ENCODE measurements around the gene ACE.

Gene ACE

DNA sequence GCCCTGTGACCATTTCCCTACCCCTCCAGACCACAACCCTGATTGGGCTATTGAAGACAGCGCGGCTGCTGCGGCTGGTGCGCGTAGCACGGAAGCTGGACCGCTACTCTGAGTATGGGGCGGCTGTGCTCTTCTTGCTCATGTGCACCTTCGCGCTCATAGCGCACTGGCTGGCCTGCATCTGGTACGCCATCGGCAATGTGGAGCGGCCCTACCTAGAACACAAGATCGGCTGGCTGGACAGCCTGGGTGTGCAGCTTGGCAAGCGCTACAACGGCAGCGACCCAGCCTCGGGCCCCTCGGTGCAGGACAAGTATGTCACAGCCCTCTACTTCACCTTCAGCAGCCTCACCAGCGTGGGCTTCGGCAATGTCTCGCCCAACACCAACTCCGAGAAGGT is 58.8 kb downstream of the ACE start:
- Histone ChIP-seq H2BK5ac (ENCODE audit: low read depth, low read length, poor library complexity) (no peak overlapping the region), H3K79me2 (ENCODE audit: control insufficient read depth, insufficient read depth, low read length, poor library complexity) (no peaks in the 10 kb centered on the region), H3K23ac (ENCODE audit: low read length) (no peak overlapping the region), H3K79me1 (ENCODE audit: low read length) (no peaks in the 10 kb centered on the region), H3K4ac (ENCODE audit: low read depth, low read length) (no peak overlapping the region), H4K91ac (ENCODE audit: low read depth, low read length) (no peak overlapping the region), H3K4me3 (ENCODE audit: low read depth, low read length) (no peak overlapping the region), H3K27ac (ENCODE audit: low read depth, low read length) (no peak overlapping the region), H3K4me2 (ENCODE audit: low read length) (no peak overlapping the region), H3K27me3 (ENCODE audit: insufficient read depth, low read length) (no peaks in the 10 kb centered on the region), H2AFZ (ENCODE audit: insufficient read depth, low read length, poor library complexity) (no peak overlapping the region), H2BK12ac (ENCODE audit: low read length) (no peak overlapping the region), H3K18ac (ENCODE audit: low read length) (no peak overlapping the region), H2BK120ac (ENCODE audit: insufficient read depth, low read length, poor library complexity) (no peak overlapping the region), H3K14ac (ENCODE audit: low read length) (no peak overlapping the region), H2AK5ac (ENCODE audit: low read length) (no peak overlapping the region), H3K36me3 (ENCODE audit: control insufficient read depth in 1 of 2, insufficient read depth in 2 of 2, low read length in 2 of 2) (no peaks in the 10 kb centered on the region), H3K9ac (ENCODE audit: low read length) (no peak overlapping the region), H4K8ac (ENCODE audit: low read depth, low read length) (no peak overlapping the region), H3K4me1 (ENCODE audit: control insufficient read depth in 1 of 2, insufficient read depth in 2 of 2, low read length in 2 of 2) (no peaks in the 10 kb centered on the region), H4K12ac (ENCODE audit: low read depth, low read length) (no peak overlapping the region), H3K9me3 (ENCODE audit: insufficient read depth, low read depth, low read length) (peaks cover 2% of the 10 kb centered on the region)
- DNase-seq: no peak
- WGBS (ENCODE audit: extremely low coverage, insufficient coverage, insufficient read length): no CpG with 5 or more reads among the region's 24 CpGs

DNA sequence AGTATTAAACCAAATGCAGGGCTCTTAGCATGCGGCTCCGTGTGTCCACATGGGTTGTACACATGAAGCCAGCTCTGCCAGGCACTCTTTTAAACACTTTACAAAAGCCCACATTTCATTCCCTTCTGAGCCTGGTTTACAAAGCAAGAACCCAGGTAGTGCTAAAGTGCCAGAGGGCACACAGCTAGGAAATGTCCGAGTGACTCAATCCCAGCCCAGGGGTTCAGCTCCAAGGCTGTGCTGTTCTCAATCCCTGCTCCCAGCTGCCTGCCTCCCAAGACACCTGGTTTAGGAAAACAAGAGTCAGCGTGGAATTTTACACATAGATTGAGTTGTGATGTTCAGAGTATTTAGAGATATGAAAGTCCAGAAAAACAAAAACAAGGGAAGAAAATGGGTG is 60.1 kb downstream of the ACE start:
- DNase-seq: peak in 1 of 2 donors; percentile 11
- no peak overlapping the region for H2BK12ac ChIP-seq (ENCODE audit: low read length)
- no peak overlapping the region for H3K4ac ChIP-seq (ENCODE audit: low read depth, low read length)
- H4K91ac ChIP-seq (ENCODE audit: low read depth, low read length): no peak overlapping the region
- H3K14ac ChIP-seq (ENCODE audit: low read length): no peak overlapping the region
- no peaks in the 10 kb centered on the region for H3K79me2 ChIP-seq (ENCODE audit: control insufficient read depth, insufficient read depth, low read length, poor library complexity)
- H3K18ac ChIP-seq (ENCODE audit: low read length): no peak overlapping the region
- no peak overlapping the region for H3K4me2 ChIP-seq (ENCODE audit: low read length)
- H3K9me3 ChIP-seq (ENCODE audit: insufficient read depth, low read depth, low read length): peaks cover 2% of the 10 kb centered on the region
- H3K23ac ChIP-seq (ENCODE audit: low read length): no peak overlapping the region
- H3K4me1 ChIP-seq (ENCODE audit: control insufficient read depth in 1 of 2, insufficient read depth in 2 of 2, low read length in 2 of 2): no peaks in the 10 kb centered on the region
- no peak overlapping the region for H4K12ac ChIP-seq (ENCODE audit: low read depth, low read length)
- no peak overlapping the region for H2AFZ ChIP-seq (ENCODE audit: insufficient read depth, low read length, poor library complexity)
- no peak overlapping the region for H3K9ac ChIP-seq (ENCODE audit: low read length)
- no peaks in the 10 kb centered on the region for H3K36me3 ChIP-seq (ENCODE audit: control insufficient read depth in 1 of 2, insufficient read depth in 2 of 2, low read length in 2 of 2)
- no peak overlapping the region for H3K4me3 ChIP-seq (ENCODE audit: low read depth, low read length)
- no peak overlapping the region for H2BK5ac ChIP-seq (ENCODE audit: low read depth, low read length, poor library complexity)
- no peak overlapping the region for H3K27ac ChIP-seq (ENCODE audit: low read depth, low read length)
- H2BK120ac ChIP-seq (ENCODE audit: insufficient read depth, low read length, poor library complexity): no peak overlapping the region
- no peak overlapping the region for H2AK5ac ChIP-seq (ENCODE audit: low read length)
- no peak overlapping the region for H4K8ac ChIP-seq (ENCODE audit: low read depth, low read length)
- no CpG with 5 or more reads among the region's 4 CpGs for WGBS (ENCODE audit: extremely low coverage, insufficient coverage, insufficient read length)
- H3K79me1 ChIP-seq (ENCODE audit: low read length): no peaks in the 10 kb centered on the region
- no peaks in the 10 kb centered on the region for H3K27me3 ChIP-seq (ENCODE audit: insufficient read depth, low read length)

DNA sequence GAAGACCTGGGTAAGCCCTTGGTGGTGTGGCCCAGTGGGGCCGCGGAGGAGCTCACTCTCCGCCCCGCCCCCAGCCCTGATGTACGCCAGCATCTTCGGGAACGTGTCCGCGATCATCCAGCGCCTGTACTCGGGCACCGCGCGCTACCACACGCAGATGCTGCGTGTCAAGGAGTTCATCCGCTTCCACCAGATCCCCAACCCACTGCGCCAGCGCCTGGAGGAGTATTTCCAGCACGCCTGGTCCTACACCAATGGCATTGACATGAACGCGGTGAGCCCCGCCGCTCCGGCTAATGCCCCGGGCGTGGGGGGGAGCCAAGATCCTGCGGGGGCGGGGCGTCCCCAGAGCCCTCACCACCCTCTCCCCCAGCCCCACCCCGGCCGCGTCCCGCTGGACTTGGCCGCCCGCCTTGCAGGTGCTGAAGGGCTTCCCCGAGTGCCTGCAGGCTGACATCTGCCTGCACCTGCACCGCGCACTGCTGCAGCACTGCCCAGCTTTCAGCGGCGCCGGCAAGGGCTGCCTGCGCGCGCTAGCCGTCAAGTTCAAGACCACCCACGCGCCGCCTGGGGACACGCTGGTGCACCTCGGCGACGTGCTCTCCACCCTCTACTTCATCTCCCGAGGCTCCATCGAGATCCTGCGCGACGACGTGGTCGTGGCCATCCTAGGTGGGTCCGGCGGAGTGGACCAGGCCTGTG is 61.3 kb downstream of the ACE start:
- no peak overlapping the region for H4K8ac ChIP-seq (ENCODE audit: low read depth, low read length)
- H4K91ac ChIP-seq (ENCODE audit: low read depth, low read length): no peak overlapping the region
- H3K27me3 ChIP-seq (ENCODE audit: insufficient read depth, low read length): no peaks in the 10 kb centered on the region
- H3K79me1 ChIP-seq (ENCODE audit: low read length): no peaks in the 10 kb centered on the region
- H3K9ac ChIP-seq (ENCODE audit: low read length): no peak overlapping the region
- H2AK5ac ChIP-seq (ENCODE audit: low read length): no peak overlapping the region
- no CpG with 5 or more reads among the region's 62 CpGs for WGBS (ENCODE audit: extremely low coverage, insufficient coverage, insufficient read length)
- H3K27ac ChIP-seq (ENCODE audit: low read depth, low read length): no peak overlapping the region
- H3K4me3 ChIP-seq (ENCODE audit: low read depth, low read length): no peak overlapping the region
- no peak overlapping the region for H2BK12ac ChIP-seq (ENCODE audit: low read length)
- no peaks in the 10 kb centered on the region for H3K36me3 ChIP-seq (ENCODE audit: control insufficient read depth in 1 of 2, insufficient read depth in 2 of 2, low read length in 2 of 2)
- H4K12ac ChIP-seq (ENCODE audit: low read depth, low read length): no peak overlapping the region
- H3K18ac ChIP-seq (ENCODE audit: low read length): no peak overlapping the region
- H3K79me2 ChIP-seq (ENCODE audit: control insufficient read depth, insufficient read depth, low read length, poor library complexity): no peaks in the 10 kb centered on the region
- no peak overlapping the region for H3K23ac ChIP-seq (ENCODE audit: low read length)
- no peak for DNase-seq
- H3K4me1 ChIP-seq (ENCODE audit: control insufficient read depth in 1 of 2, insufficient read depth in 2 of 2, low read length in 2 of 2): no peaks in the 10 kb centered on the region
- H3K14ac ChIP-seq (ENCODE audit: low read length): no peak overlapping the region
- no peak overlapping the region for H2AFZ ChIP-seq (ENCODE audit: insufficient read depth, low read length, poor library complexity)
- H2BK120ac ChIP-seq (ENCODE audit: insufficient read depth, low read length, poor library complexity): no peak overlapping the region
- peaks cover 2% of the 10 kb centered on the region for H3K9me3 ChIP-seq (ENCODE audit: insufficient read depth, low read depth, low read length)
- no peak overlapping the region for H3K4ac ChIP-seq (ENCODE audit: low read depth, low read length)
- no peak overlapping the region for H2BK5ac ChIP-seq (ENCODE audit: low read depth, low read length, poor library complexity)
- no peak overlapping the region for H3K4me2 ChIP-seq (ENCODE audit: low read length)

DNA sequence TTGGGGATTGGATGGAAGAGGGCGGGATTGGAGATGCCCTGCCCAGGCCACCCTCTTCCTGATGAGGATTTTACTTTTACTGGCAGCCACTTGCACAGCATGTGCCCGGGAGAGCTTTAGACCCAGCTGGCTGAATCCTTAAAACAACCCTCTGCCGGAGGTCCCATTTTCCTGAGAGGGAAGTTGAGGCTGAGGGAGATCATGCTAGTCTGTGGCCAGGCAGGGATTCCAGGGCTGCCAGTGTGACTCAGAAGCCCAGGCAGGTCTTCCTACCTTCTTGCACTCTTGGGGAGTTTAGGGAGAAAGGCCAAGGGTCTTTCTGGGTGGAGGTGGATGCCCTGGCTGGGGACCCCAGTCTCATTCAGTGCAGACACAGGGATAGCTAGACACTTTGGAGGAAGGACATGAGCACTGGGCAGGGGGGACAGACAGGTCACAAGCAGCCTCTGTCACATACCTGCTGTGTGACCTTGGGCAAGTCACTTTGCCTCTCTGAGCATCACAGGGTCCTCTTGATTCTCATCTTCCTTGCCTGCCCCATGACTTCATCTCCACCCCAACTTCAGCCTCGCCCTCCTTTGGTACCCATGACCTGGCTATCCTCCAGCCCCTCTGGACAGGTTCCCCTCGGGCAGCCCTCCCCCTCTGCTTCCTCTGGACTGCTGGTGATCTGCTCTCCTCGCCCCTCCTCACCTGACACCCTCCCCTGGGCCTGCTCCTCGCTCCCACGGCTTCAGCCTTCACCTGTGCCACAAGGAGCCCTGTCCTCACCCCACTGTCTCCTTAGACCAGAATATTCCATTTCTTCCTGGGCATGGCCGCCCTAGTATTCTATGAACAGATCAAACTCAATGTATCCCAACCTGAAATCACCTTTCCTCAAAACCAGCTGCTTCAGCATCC is 62.1 kb downstream of the ACE start:
- no peak for DNase-seq
- H2BK12ac ChIP-seq (ENCODE audit: low read length): no peak overlapping the region
- WGBS (ENCODE audit: extremely low coverage, insufficient coverage, insufficient read length): no CpG with 5 or more reads among the region's 9 CpGs
- peaks cover 1 to 2% of the 10 kb centered on the region in 2 experiments for H3K4me1 ChIP-seq (ENCODE audit: control insufficient read depth in 1 of 2, insufficient read depth in 2 of 2, low read length in 2 of 2)
- no peak overlapping the region for H3K4ac ChIP-seq (ENCODE audit: low read depth, low read length)
- no peak overlapping the region for H3K18ac ChIP-seq (ENCODE audit: low read length)
- no peak overlapping the region for H2AFZ ChIP-seq (ENCODE audit: insufficient read depth, low read length, poor library complexity)
- H4K8ac ChIP-seq (ENCODE audit: low read depth, low read length): no peak overlapping the region
- no peak overlapping the region for H4K12ac ChIP-seq (ENCODE audit: low read depth, low read length)
- no peak overlapping the region for H2BK5ac ChIP-seq (ENCODE audit: low read depth, low read length, poor library complexity)
- no peaks in the 10 kb centered on the region for H3K27me3 ChIP-seq (ENCODE audit: insufficient read depth, low read length)
- H3K36me3 ChIP-seq (ENCODE audit: control insufficient read depth in 1 of 2, insufficient read depth in 2 of 2, low read length in 2 of 2): no peaks in the 10 kb centered on the region
- H3K9ac ChIP-seq (ENCODE audit: low read length): no peak overlapping the region
- H3K9me3 ChIP-seq (ENCODE audit: insufficient read depth, low read depth, low read length): peaks cover 2% of the 10 kb centered on the region
- H2BK120ac ChIP-seq (ENCODE audit: insufficient read depth, low read length, poor library complexity): no peak overlapping the region
- H4K91ac ChIP-seq (ENCODE audit: low read depth, low read length): no peak overlapping the region
- H3K79me2 ChIP-seq (ENCODE audit: control insufficient read depth, insufficient read depth, low read length, poor library complexity): no peaks in the 10 kb centered on the region
- H3K23ac ChIP-seq (ENCODE audit: low read length): no peak overlapping the region
- H3K79me1 ChIP-seq (ENCODE audit: low read length): no peaks in the 10 kb centered on the region
- no peak overlapping the region for H3K27ac ChIP-seq (ENCODE audit: low read depth, low read length)
- no peak overlapping the region for H3K4me2 ChIP-seq (ENCODE audit: low read length)
- no peak overlapping the region for H2AK5ac ChIP-seq (ENCODE audit: low read length)
- no peak overlapping the region for H3K4me3 ChIP-seq (ENCODE audit: low read depth, low read length)
- no peak overlapping the region for H3K14ac ChIP-seq (ENCODE audit: low read length)
